ENCODE measurements around the gene SLC25A23.
"Not testable (repeated sequence)": the region's sequence is repeated elsewhere in the genome, so short reads cannot be mapped to it uniquely, and the experiment has no call there.

SLC25A23 gene

DNA sequence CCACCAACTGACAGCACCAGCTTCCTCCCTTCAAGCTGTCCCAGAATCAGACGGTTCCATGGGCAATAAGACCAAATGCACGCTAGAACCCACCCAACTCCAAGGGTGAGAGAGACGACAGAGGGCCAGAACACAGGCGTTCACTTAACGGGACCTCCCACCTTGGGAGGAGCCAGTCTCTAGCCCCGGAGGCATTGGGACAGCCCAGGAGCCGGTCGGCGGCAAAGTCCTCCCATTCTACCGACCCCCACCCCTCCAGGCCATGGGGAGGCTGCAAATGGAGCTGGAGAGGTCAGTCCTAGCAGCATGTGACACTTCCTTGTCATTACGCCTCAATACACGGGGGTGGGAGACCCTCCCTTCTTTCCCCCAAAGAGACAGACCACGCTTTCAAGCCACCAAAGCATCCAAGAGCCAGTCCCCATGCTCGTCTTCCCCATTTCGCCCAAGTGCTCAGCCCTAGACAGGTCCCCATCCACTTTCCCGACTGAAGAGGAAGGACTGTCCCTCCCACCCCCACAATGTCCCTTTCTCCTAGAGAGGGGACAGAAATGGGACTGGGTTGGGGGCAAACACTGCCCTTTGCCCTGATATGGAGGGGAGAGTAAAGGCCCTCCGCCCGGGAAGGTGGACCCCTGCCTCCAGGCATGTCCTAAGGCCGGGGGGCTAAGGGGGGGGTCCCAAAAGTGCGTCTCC, 35.9 kb downstream of the SLC25A23 start:
- DNase-seq = peak; percentile 51

- DNase-seq = no peak
Observed at GRCh38 chr19:6421075-6422014, 38.2 kb downstream of the SLC25A23 start.

GRCh38 chr19:6418562-6418932, 41.0 kb downstream of the SLC25A23 start:
- no peak for DNase-seq

DNA sequence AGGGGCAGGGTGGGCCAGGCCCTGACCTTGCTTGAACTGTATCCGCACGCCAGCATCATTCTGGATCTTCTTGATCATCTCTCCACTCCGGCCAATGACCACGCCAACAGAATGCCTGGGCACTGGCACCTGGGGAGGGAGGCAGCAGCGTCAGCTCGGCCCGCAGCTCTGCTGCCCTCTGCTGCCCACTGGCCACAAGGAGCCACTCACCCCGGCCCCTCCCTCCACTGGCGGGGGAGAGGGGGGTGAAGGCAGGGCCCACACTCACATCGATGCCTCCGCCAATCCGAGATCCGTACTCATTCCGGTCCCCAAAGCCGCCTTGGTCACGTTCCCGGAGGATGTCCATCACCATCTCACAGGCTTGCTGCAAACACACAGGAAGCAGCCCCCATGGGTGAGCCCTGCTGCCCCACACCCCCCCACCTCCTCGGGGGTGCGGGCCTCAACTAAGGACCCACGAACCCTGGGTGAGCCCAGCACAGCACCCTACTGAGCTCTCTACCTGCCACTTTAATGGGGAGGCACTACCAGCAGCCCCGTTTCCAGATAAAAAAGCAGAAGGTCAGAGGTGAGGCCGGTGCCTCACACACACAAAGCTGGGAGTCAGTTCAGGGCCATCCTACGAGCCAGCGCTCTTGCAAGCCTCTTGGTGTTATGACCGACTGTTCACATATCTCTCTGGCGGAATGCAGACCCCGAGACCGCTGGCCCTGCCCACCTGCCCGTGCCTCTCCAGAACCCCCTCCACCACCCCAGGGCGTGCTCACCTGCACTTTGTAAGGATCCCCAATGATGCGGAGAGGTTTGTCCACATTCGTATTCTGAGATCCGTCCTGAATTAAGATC, 41.7 kb downstream of the SLC25A23 start:
- no peak for DNase-seq

- DNase-seq = no peak
Observed at GRCh38 chr19:6416658-6417405, 42.8 kb downstream of the SLC25A23 start.

DNA sequence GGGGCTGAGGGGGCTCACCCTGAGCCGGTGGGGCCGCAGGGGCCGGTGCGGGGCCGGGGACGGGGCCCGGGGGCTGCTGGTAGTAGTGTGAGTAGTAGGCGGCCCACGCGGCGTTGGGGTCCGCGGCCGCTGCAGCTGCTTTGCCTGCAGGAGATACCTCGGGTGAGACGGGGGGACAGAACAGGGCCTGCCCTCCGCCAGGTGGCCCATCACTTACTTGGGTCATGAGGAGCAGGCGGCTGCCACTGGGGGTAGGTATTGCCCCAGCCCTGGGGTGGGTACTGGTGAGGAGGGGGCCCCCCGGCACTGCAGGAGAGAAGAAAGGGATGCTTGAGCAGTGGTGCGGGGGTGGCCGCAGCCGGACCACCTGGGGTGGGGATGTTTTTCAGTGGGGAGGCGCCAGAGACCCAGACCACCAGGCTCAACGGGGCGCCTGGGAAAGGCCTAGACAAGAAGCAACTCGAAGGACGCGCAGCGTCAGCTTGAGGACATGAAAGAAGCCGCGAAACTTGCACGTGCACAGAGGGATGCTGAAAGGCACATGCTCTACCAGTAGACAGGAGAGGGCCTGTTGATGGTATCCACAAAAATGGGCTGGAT, 43.9 kb downstream of the SLC25A23 start:
- no peak for DNase-seq

DNA sequence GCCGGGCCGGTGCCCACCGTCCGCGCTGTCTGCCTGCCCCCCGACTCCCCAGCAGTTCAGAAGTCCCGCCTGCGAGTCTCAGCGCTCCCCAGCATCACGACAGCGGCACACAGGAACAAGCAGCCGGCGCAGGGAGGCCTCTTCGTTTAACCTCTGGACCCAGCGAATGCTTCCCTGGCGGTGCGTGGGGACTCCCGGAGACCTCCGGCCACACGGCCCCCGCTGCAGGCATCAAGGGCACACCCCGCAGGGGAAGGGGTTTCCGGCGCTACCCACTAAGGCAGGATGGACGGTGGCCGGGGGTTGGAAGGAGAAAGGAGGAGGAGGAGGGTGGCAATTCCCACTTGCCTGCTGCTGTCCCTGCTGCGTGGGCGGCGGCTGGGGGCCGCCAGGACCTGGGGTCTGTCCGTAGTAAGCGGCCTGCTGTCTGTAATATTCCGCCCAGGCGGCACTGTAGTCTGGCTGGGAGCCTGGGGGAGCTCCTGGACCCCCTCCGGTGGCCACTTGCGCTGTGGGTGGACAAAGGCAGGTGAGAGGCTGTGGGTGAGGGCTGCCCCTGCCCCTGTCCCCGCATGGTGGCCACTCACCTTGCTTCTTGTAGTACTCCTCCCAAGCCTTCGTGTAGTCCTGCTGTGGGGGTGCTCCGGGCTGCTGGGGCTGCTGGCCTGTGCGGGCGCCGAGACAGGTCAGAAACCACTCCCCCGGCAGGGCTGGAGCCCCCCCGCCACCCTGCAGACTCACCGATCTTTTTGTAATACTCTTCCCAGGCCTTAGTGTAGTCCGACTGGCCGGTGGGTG, 44.6 kb downstream of the SLC25A23 start:
- no peak for DNase-seq

DNA sequence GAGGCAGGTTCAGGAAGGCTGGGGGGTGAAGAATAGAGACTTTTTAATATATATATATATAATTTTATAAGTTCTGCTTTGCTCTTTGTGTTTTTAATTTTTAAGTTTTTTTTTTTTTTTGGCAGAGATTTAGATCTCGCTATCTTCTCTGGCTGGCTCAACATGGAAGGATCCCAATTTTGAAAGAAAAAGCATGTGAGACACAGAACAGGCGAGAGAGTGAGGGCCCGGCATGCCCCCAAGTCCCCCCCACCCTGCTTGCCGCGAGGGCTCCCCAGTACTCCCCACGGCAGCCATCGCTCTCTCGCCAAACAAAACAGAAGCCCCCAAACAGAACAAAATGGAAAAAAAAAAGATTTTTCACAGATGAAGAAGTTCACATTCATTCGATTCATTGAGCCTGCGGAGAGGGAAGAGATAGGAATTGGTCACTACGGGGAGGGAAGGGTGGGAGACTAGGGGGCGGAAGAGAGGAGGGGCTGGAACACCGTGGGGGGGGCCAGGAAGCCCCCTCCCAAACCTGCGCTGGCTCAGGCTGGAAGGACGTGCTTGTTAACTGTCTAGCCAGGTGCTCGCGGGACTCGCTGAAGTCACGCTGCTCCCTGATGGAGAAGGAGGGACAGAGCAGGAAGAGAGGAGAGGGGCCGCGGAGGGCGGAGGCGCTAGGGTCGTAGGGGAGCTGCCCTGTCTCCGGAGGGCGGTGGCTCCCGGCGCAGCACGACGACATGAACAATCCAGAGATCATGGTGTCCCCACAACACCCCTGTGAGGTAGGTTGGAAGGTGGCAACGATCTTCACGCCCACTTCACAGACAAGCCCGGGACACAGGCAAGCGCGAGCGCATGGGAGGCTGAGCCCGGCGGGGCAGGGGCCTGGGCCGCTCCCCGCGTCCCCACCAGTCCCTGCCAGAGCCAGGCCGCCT, 45.6 kb downstream of the SLC25A23 start:
- DNase-seq = no peak

GRCh38 chr19:6413291-6413690, 46.3 kb downstream of the SLC25A23 start:
- DNase-seq = no peak

DNA sequence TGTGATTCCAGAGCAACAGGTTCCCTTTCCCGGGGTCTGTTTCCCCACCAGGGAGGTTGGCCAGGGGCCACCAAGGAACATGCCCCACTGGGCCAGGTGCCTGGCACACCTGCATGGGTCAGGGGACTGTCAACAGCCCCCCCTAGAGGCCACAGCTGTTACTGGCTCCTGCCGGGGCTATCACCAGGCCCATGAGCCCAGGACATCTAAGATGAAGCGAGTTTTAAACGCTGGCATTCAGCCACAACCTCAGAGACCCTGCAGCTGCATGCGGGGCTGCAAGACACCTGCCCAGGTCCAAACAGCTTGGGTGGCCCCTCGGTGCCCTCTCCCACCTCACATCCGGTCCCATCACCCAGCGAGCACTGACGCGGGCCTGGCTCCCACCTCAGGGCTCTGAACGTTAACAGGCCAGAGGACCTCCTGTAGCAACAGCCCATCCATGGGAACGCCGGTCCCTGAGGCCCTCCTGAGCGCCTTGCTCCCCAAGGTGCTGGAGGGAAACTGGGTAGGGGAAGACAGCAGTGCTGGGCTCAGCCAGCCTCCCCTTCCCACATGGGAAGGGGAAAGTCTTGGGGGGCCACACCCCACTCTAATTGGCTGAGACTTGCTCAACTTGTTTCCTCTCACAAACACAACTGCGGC, 47.0 kb downstream of the SLC25A23 start:
- DNase-seq = peak; percentile 38

GRCh38 chr19:6412061-6412446, 47.5 kb downstream of the SLC25A23 start:
- no peak for DNase-seq

GRCh38 chr19:6409346-6409745, 50.2 kb downstream of the SLC25A23 start:
- DNase-seq = no peak

DNA sequence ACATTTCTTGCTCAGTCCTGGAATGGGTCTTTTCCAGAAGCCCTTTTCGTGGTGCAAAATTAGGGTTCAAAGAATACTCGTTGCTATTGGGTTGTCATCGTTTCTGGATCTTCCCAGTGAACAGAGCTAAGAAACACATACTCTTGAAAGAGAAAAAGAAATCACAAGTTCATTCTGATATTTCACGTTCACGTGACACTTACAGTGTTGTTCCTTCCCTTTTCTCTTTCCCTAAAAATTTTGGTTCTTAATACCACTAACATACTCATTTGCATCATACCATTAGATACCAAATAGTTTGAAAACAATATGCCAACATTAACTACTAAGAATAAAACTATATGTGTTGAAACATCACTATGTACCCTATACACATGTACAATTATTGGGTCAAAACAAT, 53.2 kb downstream of the SLC25A23 start:
- DNase-seq = no peak

DNA sequence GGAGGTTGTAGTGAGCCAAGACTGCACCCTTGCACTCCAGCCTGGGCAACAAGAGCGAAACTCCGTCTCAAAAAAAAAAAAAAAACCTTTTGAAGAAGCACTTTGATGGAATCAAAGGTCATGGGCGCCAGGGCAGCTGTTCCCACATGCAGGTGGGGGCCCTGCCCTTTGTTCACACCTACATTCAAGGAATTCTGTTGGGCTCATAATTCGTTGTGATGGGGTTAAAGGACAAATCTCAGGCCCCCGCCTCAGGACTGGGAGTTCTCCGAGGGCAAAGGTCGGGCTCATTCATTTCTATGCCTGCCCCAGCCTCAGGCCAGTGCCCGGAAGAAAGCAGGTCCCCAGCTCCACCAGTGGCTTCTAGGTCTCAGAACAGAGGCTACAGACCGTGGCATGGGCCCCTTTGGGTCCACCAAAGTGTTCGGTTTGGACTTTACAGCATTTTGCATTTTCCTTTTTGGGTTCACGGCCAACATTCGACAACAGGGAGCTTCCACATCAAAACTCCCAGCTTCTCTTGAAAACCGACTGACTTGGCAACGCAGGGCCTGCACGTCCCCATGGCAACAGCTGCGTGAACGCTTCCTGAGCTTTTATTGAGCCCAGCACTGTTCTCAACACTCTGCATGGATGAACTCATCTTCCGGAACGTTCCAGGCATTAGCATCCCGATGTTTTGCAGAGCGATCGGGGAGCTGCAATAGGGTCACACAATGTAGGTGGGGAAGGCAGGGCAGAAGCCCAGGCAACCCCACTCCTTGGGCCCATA, 56.6 kb downstream of the SLC25A23 start:
- no peak for DNase-seq

- DNase-seq = no peak
Observed at GRCh38 chr19:6402058-6402457, 57.5 kb downstream of the SLC25A23 start.

- DNase-seq = not testable (repeated sequence)
Observed at GRCh38 chr19:6400062-6400944, 59.3 kb downstream of the SLC25A23 start.

DNA sequence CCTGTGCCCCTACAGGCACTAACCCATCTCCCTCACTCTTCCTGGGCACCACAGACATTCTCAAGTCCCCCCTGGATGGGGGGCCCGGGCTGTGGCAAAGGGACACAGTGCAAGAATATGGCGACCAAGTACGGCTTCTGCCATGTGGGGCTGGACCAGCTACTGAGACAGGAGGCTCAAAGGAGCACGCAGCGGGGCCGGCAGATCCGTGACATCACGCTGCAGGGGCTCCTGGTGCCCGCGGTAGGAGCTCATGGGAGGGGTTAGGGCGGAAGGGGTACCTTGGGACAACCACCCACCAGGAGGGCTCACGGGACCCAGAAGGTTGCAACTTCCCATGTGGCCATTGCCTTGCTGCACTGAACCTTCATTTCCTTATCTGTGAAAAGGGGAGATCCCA, 63.3 kb downstream of the SLC25A23 start:
- no peak for DNase-seq

DNA sequence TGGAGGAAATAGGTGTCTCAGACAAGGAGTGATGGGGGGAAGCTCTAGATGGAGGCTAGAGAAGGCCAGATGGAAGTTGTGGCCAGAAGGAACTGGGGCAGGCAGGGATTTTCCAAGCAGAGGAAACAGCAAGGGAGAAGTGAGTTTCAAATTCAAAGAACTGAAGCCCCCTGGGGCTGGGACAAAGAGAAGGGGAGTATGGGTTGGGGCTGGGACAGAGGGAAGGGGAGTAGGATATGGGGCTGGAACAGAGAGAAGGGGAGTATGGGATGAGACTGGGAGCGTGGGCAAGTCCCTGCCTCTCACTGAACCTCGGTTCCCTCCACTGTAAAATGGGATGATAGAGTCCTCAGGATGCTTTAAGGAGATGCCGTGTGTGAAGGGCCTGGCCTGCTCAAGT, 64.8 kb downstream of the SLC25A23 start:
- no peak for DNase-seq
